Caco-2 (cell line): ENCODE measurements around the gene TSR2. TPM values are rescaled to one million over a fixed set of nuclear protein-coding genes. Genes with fewer than 3 reads are reported as not detected.
A peak's percentile ranks its signal among the peaks of the same experiment; 100 is the strongest.

ENCODE experiments used
- Bru-seq: library from RNA; stranded (reverse); fragments of 400-500 nt; gene quantifications from one replicate; lab custom pipeline; 2021; lab: Mats Ljungman, UMichigan
- BruChase-seq, 2 experiments: library from RNA; stranded (reverse); fragments of 400-500 nt; gene quantifications; one replicate each; lab custom pipeline; 2021; lab: Mats Ljungman, UMichigan
- BruUV-seq: library from RNA; stranded (reverse); fragments of 400-500 nt; replicated peaks from 2 replicates; lab custom pipeline; 2021; lab: Mats Ljungman, UMichigan
- CTCF ChIA-PET: fragments of 300-600 bp; sonication (Branson Sonifier 250); formaldehyde crosslinking; loops from one replicate; lab custom pipeline; 2022; ENCODE audit warnings: antibody characterized with exemption; lab: Charles Lee
- POLR2A ChIA-PET: fragments of 300-600 bp; sonication (Branson Sonifier 250); formaldehyde crosslinking; loops from one replicate; lab custom pipeline; 2022; ENCODE audit warnings: antibody characterized with exemption; lab: Charles Lee
- DNase-seq, 2 experiments: peaks; one replicate each; pipeline versions ENCODE4 v3.0.0 to v3.0.0-alpha.2; 2020 to 2022
- H3K27me3 ChIP-seq: replicated peaks from 2 replicates; pipeline ENCODE4 v1.6.0; 2011; ENCODE audit warnings: low read length; ENCODE audit not compliant: control insufficient read depth, insufficient read depth
- H3K36me3 ChIP-seq: 2 replicates; pipeline ENCODE4 v1.5.1; 2011; ENCODE audit warnings: low read length; ENCODE audit not compliant: control insufficient read depth, insufficient read depth
- H3K4me1 ChIP-seq: fragments of 250-450 bp; sonication (Bioruptor Pico); 2 replicates; pipeline ENCODE4 v1.5.1; 2020; ENCODE audit warnings: mild to moderate bottlenecking
- H3K4me3 ChIP-seq: 2 replicates; pipeline ENCODE4 v1.5.1; 2011; ENCODE audit warnings: low read depth, mild to moderate bottlenecking, control low read depth, low read length
- H3K9me3 ChIP-seq: fragments of 250-450 bp; sonication (Bioruptor Pico); 2 replicates; pipeline ENCODE4 v1.5.1; 2020; ENCODE audit warnings: mild to moderate bottlenecking, moderate library complexity
- H3K27ac Mint-ChIP-seq: one replicate; pipeline ENCODE4 v1.8.0; 2022; ENCODE audit warnings: mixed read lengths; ENCODE audit not compliant: unreplicated experiment
- H3K27me3 Mint-ChIP-seq: one replicate; pipeline ENCODE4 v1.8.0; 2022; ENCODE audit warnings: mixed read lengths; ENCODE audit not compliant: insufficient read depth, unreplicated experiment
- H3K36me3 Mint-ChIP-seq: one replicate; pipeline ENCODE4 v1.8.0; 2022; ENCODE audit warnings: mild to moderate bottlenecking, mixed read lengths; ENCODE audit not compliant: insufficient read depth, unreplicated experiment
- H3K4me1 Mint-ChIP-seq: one replicate; pipeline ENCODE4 v1.8.0; 2022; ENCODE audit warnings: low read depth, mixed read lengths; ENCODE audit not compliant: unreplicated experiment
- H3K4me3 Mint-ChIP-seq: one replicate; pipeline ENCODE4 v1.8.0; 2022; ENCODE audit warnings: mild to moderate bottlenecking, moderate library complexity, mixed read lengths; ENCODE audit not compliant: unreplicated experiment
- H3K9me3 Mint-ChIP-seq: one replicate; pipeline ENCODE4 v1.8.0; 2022; ENCODE audit warnings: mixed read lengths; ENCODE audit not compliant: unreplicated experiment
- CTCF ChIP-seq, 2 experiments: fragments of 200-600 bp in 1 of 2; IDR thresholded peaks; 1 replicate in 1 of 2; 2 replicates in 1 of 2; pipeline versions ENCODE4 v1.5.1 to v1.8.0; 2011 to 2022; ENCODE audit warnings: antibody characterized with exemption in 1 of 2, control low read depth in 1 of 2, inconsistent platforms in 1 of 2, low read depth in 1 of 2, low read length in 1 of 2, mild to moderate bottlenecking in 1 of 2, moderate library complexity in 1 of 2; ENCODE audit not compliant: insufficient read depth in 1 of 2, severe bottlenecking in 1 of 2, unreplicated experiment in 1 of 2
- intact Hi-C: fragments of 100-400 bp; cut with micrococcal nuclease; formaldehyde crosslinking; loops from one replicate; pipeline ENCODE4 v1.10.0; 2022; ENCODE audit not compliant: unreplicated experiment
- long read RNA-seq: library from polyadenylated mRNA; stranded (forward); transcript quantifications from one replicate; pipeline ENCODE4 v2.0.0, GENCODE V29; 2022
- total RNA-seq: library from RNA; stranded (reverse); gene quantifications from 2 replicates; pipeline ENCODE4 v1.2.3, GENCODE V29; 2022

The TSR2 gene
- 42.4 and 45.7 TPM in 2 replicates for total RNA-seq
- percentile 87 among the genes with signal in this experiment for Bru-seq, nascent RNA
- BruChase-seq, experiment 1, labeled RNA remaining after a 2-hour chase = percentile 90 among the genes with signal in this experiment
- BruChase-seq, experiment 2, labeled RNA remaining after a 6-hour chase = percentile 94 among the genes with signal in this experiment
- long read RNA-seq, transcript TSR2-201 (5 exons, 1,534 nt) = major isoform, 136 of 146 reads
- long read RNA-seq, partial matches to known transcripts = 5 of 146 reads
- long read RNA-seq, other reads (novel, unspliced or antisense) = 5 of 146 reads

GRCh38 chrX:54439960-54440871, at the start of gene TSR2:
Gene TSR2, plus strand, starts transcription at chrX:54440404. Its CDS starts 18 bp downstream, at chrX:54440422.
- TF ChIP-seq CTCF (IDR thresholded peaks at IDR 0.05; ENCODE audit: insufficient read depth in 1 of 2, low read depth in 1 of 2, low read length in 1 of 2, severe bottlenecking in 1 of 2, unreplicated experiment in 1 of 2) = no peak

GRCh38 chrX:54397113-54397512, 43.1 kb upstream of the TSR2 start:
- intact Hi-C loops = no loop called here
- Mint-ChIP-seq H3K4me1 (no peaks in the 10 kb centered on the region), H3K36me3 (no peaks in the 10 kb centered on the region), H3K27me3 (peaks cover 2% of the 10 kb centered on the region), H3K9me3 (no peaks in the 10 kb centered on the region), H3K4me3 (no peak overlapping the region), H3K27ac (no peak overlapping the region)
- BruUV-seq = no TSS peak
- H3K36me3 ChIP-seq = no peaks in the 10 kb centered on the region
- DNase-seq = no peak
- H3K4me3 ChIP-seq = no peak overlapping the region
- CTCF ChIA-PET = no interaction called here
- no peaks in the 10 kb centered on the region for H3K27me3 ChIP-seq
- H3K9me3 ChIP-seq = no peaks in the 10 kb centered on the region
- POLR2A ChIA-PET = no interaction called here
- no peaks in the 10 kb centered on the region for H3K4me1 ChIP-seq
- TF ChIP-seq CTCF (IDR thresholded peaks at IDR 0.05; ENCODE audit: insufficient read depth in 1 of 2, low read depth in 1 of 2, low read length in 1 of 2, severe bottlenecking in 1 of 2, unreplicated experiment in 1 of 2) = no peak

More at GRCh38 chrX:54439960-54440871, at the start of gene TSR2:
- Mint-ChIP-seq H3K27ac (peak within 1 kb of the TSS; percentile 90), H3K36me3 (peaks cover 41% of the 10 kb centered on the region), H3K9me3 (no peaks in the 10 kb centered on the region), H3K4me3 (peak within 1 kb of the TSS; percentile 95), H3K4me1 (peaks cover 6% of the 10 kb centered on the region), H3K27me3 (no peaks in the 10 kb centered on the region)
- no peaks in the 10 kb centered on the region for H3K4me1 ChIP-seq
- H3K4me3 ChIP-seq = peak within 1 kb of the TSS; percentile 55
- no peaks in the 10 kb centered on the region; the same call in 1 of the 2 replicates for H3K36me3 ChIP-seq
- BruUV-seq = no TSS peak
- no peaks in the 10 kb centered on the region for H3K9me3 ChIP-seq
- ChIA-PET CTCF (no interaction called here), POLR2A (interaction anchor here (0.7 to 1.6 kb wide), 5 partner anchors 18 to 396 kb away, joined by 3 to 10 read pairs (median 3); partner anchors contain the start of genes GNL3L and PHF8)
- H3K27me3 ChIP-seq = no peaks in the 10 kb centered on the region
- peak; percentile 80 to 83 for DNase-seq
- intact Hi-C loops = loop anchor here (1.0 to 2.0 kb wide), 2 partner anchors 192 to 397 kb away; no protein-coding TSS in a partner anchor

- no peak for DNase-seq
- CTCF ChIA-PET = no interaction called here
- intact Hi-C loops = no loop called here
- Histone ChIP-seq H3K4me3 (no peak overlapping the region), H3K36me3 (no peaks in the 10 kb centered on the region), H3K27me3 (no peaks in the 10 kb centered on the region), H3K9me3 (no peaks in the 10 kb centered on the region), H3K4me1 (no peaks in the 10 kb centered on the region)
- Mint-ChIP-seq H3K27ac (no peak overlapping the region), H3K27me3 (peaks cover 3% of the 10 kb centered on the region), H3K36me3 (no peaks in the 10 kb centered on the region), H3K9me3 (no peaks in the 10 kb centered on the region), H3K4me3 (no peak overlapping the region), H3K4me1 (no peaks in the 10 kb centered on the region)
- BruUV-seq = no TSS peak
- no peak for TF ChIP-seq CTCF (IDR thresholded peaks at IDR 0.05; ENCODE audit: insufficient read depth in 1 of 2, low read depth in 1 of 2, low read length in 1 of 2, severe bottlenecking in 1 of 2, unreplicated experiment in 1 of 2)
- POLR2A ChIA-PET = no interaction called here
These were observed 32.9 kb upstream of the TSR2 start for GRCh38 chrX:54407266-54407665.
